Measurements from ENCODE around the gene STX16.

- TF ChIP-seq CTCF (conservative IDR thresholded peaks at IDR 0.05 in 1 of 2, IDR thresholded peaks at IDR 0.05 in 1 of 2; ENCODE audit: low read depth in 1 of 2, low read length in 2 of 2): no peak
- TF ChIP-seq EZH2 (IDR thresholded peaks at IDR 0.05; ENCODE audit: low read length, missing control alignments): no peak
Observed at GRCh38 chr20:58622671-58623578, 28.2 kb upstream of the STX16 start.
